ENCODE results near the gene PLD1.

The PLD1 gene

GRCh38 chr3:171763392-171763791, 46.9 kb downstream of the PLD1 start:
- H3K4me1 ChIP-seq (ENCODE audit: control insufficient read depth, insufficient read depth, low read length), result no peaks in the 10 kb centered on the region
- TF ChIP-seq ZNF791 (tag by site-specific recombination; IDR thresholded peaks at IDR 0.05) (no peak), MEIS1 (CRISPR knock-in tag; IDR thresholded peaks at IDR 0.05; ENCODE audit: borderline replicate concordance) (no peak), ZNF155 (tag by site-specific recombination; IDR thresholded peaks at IDR 0.05) (no peak), BCL11B (tag by site-specific recombination; IDR thresholded peaks at IDR 0.05; ENCODE audit: low read depth) (no peak)
- H3K36me3 ChIP-seq (ENCODE audit: control insufficient read depth in 2 of 2, insufficient read depth in 1 of 2, low read length in 2 of 2), result no peaks in the 10 kb centered on the region
- H3K27ac ChIP-seq (ENCODE audit: extremely low read depth, low read depth, low read length), result no peak overlapping the region
- POLR2A ChIA-PET, result no interaction called here
- CTCF ChIA-PET, result interaction anchor here (1.1 to 2.4 kb wide), 2 partner anchors 9 to 60 kb away, joined by 3 to 7 read pairs; no protein-coding TSS in a partner anchor
- H3K4me3 ChIP-seq (ENCODE audit: low read depth, low read length), result no peak overlapping the region
- H3K9me3 ChIP-seq (ENCODE audit: control insufficient read depth, insufficient read depth, low read depth, low read length), result no peaks in the 10 kb centered on the region

- no peak overlapping the region for H3K4me3 ChIP-seq (ENCODE audit: low read depth, low read length)
- H3K27ac ChIP-seq (ENCODE audit: extremely low read depth, low read depth, low read length), result no peak overlapping the region
- H3K4me1 ChIP-seq (ENCODE audit: control insufficient read depth, insufficient read depth, low read length), result no peaks in the 10 kb centered on the region
- ChIA-PET POLR2A (interaction anchor here (0.5 kb wide), 1 partner anchor 648 kb away, joined by 3 read pairs; no protein-coding TSS in a partner anchor), CTCF (no interaction called here)
- no peaks in the 10 kb centered on the region for H3K9me3 ChIP-seq (ENCODE audit: control insufficient read depth, insufficient read depth, low read depth, low read length)
- TF ChIP-seq, protein P1, sequence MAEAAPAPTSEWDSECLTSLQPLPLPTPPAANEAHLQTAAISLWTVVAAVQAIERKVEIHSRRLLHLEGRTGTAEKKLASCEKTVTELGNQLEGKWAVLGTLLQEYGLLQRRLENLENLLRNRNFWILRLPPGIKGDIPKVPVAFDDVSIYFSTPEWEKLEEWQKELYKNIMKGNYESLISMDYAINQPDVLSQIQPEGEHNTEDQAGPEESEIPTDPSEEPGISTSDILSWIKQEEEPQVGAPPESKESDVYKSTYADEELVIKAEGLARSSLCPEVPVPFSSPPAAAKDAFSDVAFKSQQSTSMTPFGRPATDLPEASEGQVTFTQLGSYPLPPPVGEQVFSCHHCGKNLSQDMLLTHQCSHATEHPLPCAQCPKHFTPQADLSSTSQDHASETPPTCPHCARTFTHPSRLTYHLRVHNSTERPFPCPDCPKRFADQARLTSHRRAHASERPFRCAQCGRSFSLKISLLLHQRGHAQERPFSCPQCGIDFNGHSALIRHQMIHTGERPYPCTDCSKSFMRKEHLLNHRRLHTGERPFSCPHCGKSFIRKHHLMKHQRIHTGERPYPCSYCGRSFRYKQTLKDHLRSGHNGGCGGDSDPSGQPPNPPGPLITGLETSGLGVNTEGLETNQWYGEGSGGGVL (tag by site-specific recombination; IDR thresholded peaks at IDR 0.05), result no peak
- TF ChIP-seq KLF8 (tag by site-specific recombination; IDR thresholded peaks at IDR 0.05) (no peak), ZNF169 (tag by site-specific recombination; IDR thresholded peaks at IDR 0.05) (no peak), ZBTB11 (tag by site-specific recombination; conservative IDR thresholded peaks at IDR 0.05; ENCODE audit: low read depth) (no peak), ZNF311 (tag by site-specific recombination; IDR thresholded peaks at IDR 0.05; ENCODE audit: borderline replicate concordance) (no peak), ZNF221 (tag by site-specific recombination; IDR thresholded peaks at IDR 0.05; ENCODE audit: borderline replicate concordance) (no peak), ZNF645 (tag by site-specific recombination; IDR thresholded peaks at IDR 0.05) (no peak), ZNF560 (tag by site-specific recombination; IDR thresholded peaks at IDR 0.05; ENCODE audit: borderline replicate concordance) (no peak)
- H3K36me3 ChIP-seq (ENCODE audit: control insufficient read depth in 2 of 2, insufficient read depth in 1 of 2, low read length in 2 of 2), result no peaks in the 10 kb centered on the region
These were observed 49.8 kb downstream of the PLD1 start for GRCh38 chr3:171760477-171760876.

GRCh38 chr3:171758109-171758508, 52.2 kb downstream of the PLD1 start:
- no peak overlapping the region for H3K4me3 ChIP-seq (ENCODE audit: low read depth, low read length)
- POLR2A ChIA-PET, result no interaction called here
- TF ChIP-seq ZNF768 (tag by site-specific recombination; IDR thresholded peaks at IDR 0.05), result no peak
- H3K4me1 ChIP-seq (ENCODE audit: control insufficient read depth, insufficient read depth, low read length), result no peaks in the 10 kb centered on the region
- H3K9me3 ChIP-seq (ENCODE audit: control insufficient read depth, insufficient read depth, low read depth, low read length), result no peaks in the 10 kb centered on the region
- CTCF ChIA-PET, result interaction anchor here (0.5 to 2.3 kb wide), 4 partner anchors 15 to 1299 kb away, joined by 3 to 9 read pairs (median 4); no protein-coding TSS in a partner anchor
- no peaks in the 10 kb centered on the region for H3K36me3 ChIP-seq (ENCODE audit: control insufficient read depth in 2 of 2, insufficient read depth in 1 of 2, low read length in 2 of 2)
- no peak overlapping the region for H3K27ac ChIP-seq (ENCODE audit: extremely low read depth, low read depth, low read length)

Measured in HEK293 (cell line).